ENCODE measurements around the gene SLCO3A1.

SLCO3A1 gene

GRCh38 chr15:91884606-91885005, 31.1 kb downstream of the SLCO3A1 start:
- DNase-seq (ENCODE audit: low read depth) = no peak
- H3K4me3 ChIP-seq (ENCODE audit: control insufficient read depth, low read depth, low read length) = no peak overlapping the region
- TF ChIP-seq CTCF (conservative IDR thresholded peaks at IDR 0.05; ENCODE audit: control insufficient read depth, insufficient read depth, low read depth, low read length) = no peak

DNA sequence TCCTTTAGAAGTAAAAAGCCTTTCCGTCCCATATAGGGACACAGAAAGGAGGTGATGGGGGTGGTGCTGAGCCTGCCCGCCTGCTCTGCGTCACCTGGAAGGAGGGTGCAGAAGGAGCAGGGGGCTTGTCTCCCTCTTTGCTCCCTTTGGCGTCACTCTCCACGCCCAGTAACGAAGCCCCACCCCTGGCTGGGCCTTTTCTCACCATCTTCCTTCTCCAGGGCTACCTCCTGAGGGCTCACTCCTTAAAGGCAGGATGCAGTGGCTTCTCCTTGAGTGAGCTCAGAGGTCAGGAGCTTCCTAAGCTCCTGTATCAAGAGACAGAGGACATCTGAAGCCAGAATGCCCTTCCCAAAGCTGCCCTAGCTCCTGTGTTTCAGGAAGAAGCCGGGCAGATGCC, 31.5 kb downstream of the SLCO3A1 start:
- no peak overlapping the region for H3K4me3 ChIP-seq (ENCODE audit: control insufficient read depth, low read depth, low read length)
- no peak for TF ChIP-seq CTCF (conservative IDR thresholded peaks at IDR 0.05; ENCODE audit: control insufficient read depth, insufficient read depth, low read depth, low read length)
- DNase-seq (ENCODE audit: low read depth) = no peak

- TF ChIP-seq CTCF (conservative IDR thresholded peaks at IDR 0.05; ENCODE audit: control insufficient read depth, insufficient read depth, low read depth, low read length) = no peak
- H3K4me3 ChIP-seq (ENCODE audit: control insufficient read depth, low read depth, low read length) = no peak overlapping the region
- no peak for DNase-seq (ENCODE audit: low read depth)
These were observed 32.3 kb downstream of the SLCO3A1 start for GRCh38 chr15:91885714-91886270.

- no peak for DNase-seq (ENCODE audit: low read depth)
- TF ChIP-seq CTCF (conservative IDR thresholded peaks at IDR 0.05; ENCODE audit: control insufficient read depth, insufficient read depth, low read depth, low read length) = no peak
These were observed 33.4 kb downstream of the SLCO3A1 start for GRCh38 chr15:91886878-91887277.

GRCh38 chr15:91887321-91887720, 33.8 kb downstream of the SLCO3A1 start:
- DNase-seq (ENCODE audit: low read depth) = no peak
- no peak for TF ChIP-seq CTCF (conservative IDR thresholded peaks at IDR 0.05; ENCODE audit: control insufficient read depth, insufficient read depth, low read depth, low read length)

More at GRCh38 chr15:91886878-91887277, 33.4 kb downstream of the SLCO3A1 start:
- no peak overlapping the region for H3K4me3 ChIP-seq (ENCODE audit: control insufficient read depth, low read depth, low read length)

DNA sequence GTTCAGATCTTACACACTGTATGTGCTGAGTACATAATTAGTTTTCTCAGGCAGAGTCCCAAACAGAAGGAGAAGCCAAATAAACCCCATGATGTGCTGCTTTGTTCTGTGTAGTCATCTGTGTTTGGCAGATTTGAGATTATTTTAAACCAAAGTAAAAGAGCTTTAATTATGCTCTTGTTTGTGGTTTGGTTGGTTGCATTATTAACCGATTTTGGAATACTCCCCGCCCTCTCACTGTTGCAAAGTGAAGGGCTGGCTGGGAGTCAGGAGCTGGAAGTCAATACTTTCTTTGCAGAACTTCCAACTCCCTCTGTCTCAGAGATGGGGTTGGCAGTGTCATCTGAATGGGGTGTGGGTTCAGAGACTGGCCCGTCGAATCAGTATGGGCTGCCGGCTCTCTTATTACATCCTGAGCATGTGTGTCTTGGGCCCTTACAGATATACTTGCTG, 34.4 kb downstream of the SLCO3A1 start:
- no peak for TF ChIP-seq CTCF (conservative IDR thresholded peaks at IDR 0.05; ENCODE audit: control insufficient read depth, insufficient read depth, low read depth, low read length)
- DNase-seq (ENCODE audit: low read depth) = peak; percentile 29
- H3K4me3 ChIP-seq (ENCODE audit: control insufficient read depth, low read depth, low read length) = no peak overlapping the region

More at GRCh38 chr15:91887321-91887720, 33.8 kb downstream of the SLCO3A1 start:
- no peak overlapping the region for H3K4me3 ChIP-seq (ENCODE audit: control insufficient read depth, low read depth, low read length)

All from fibroblast of mammary gland (primary cell).